Endothelial cell of umbilical vein (primary cell): ENCODE results near the gene AIRE. TPM values are rescaled to one million over a fixed set of nuclear protein-coding genes. Genes with fewer than 3 reads are reported as not detected.

ENCODE experiments used
- polyA plus RNA-seq, 4 experiments: library from polyadenylated mRNA; depleted of rRNA in 3 of 4; stranded (reverse) in 3 of 4; unstranded in 1 of 4; fragments of >200 nt; gene quantifications; 2 replicates each; pipeline versions ENCODE4 v1.2.1 to v1.2.3, GENCODE V29; 2011 to 2012; ENCODE audit warnings: missing spikeins in 1 of 4
- small RNA-seq: library from RNA; depleted of rRNA; stranded (forward); fragments of <200 nt; gene quantifications from one replicate; pipeline ENCODE3, GENCODE V24; 2012; ENCODE audit warnings: low replicate concordance, low read depth; ENCODE audit not compliant: insufficient read depth, insufficient read length
- total RNA-seq: library from RNA; stranded (reverse); gene quantifications from 2 replicates; pipeline ENCODE4 v1.2.3, GENCODE V29; 2021

AIRE gene
- total and polyA plus RNA-seq, 2 donors (not counting 3 experiments of a cell fraction or from before 2014, with no cell fraction given), result 0.04 to 0.11 TPM

Small RNA genes lying within 50 kb of the gene (small RNA-seq; reads per million reads assigned to genes)
- gene AP001059.3, result not detected

Other genes starting within 250 kb of the AIRE start
- 7.2 and 31.8 TPM in 2 replicates for gene PWP2, start 178.5 kb upstream of the AIRE start, total RNA-seq
- gene PWP2, start 178.5 kb upstream of the AIRE start, polyA plus RNA-seq, result 3.4 and 5.1 TPM in 2 replicates
- gene GATD3, start 152.2 kb upstream of the AIRE start, total RNA-seq, result 7.6 and 43.2 TPM in 2 replicates
- 16.3 and 22.3 TPM in 2 replicates for gene GATD3, start 152.2 kb upstream of the AIRE start, polyA plus RNA-seq
- gene ICOSLG, start 44.9 kb upstream of the AIRE start, total RNA-seq, result 2.9 and 3.4 TPM in 2 replicates
- gene ICOSLG, start 44.9 kb upstream of the AIRE start, polyA plus RNA-seq, result 0.91 and 1.7 TPM in 2 replicates
- not detected in 2 replicates for gene DNMT3L, start 24.0 kb upstream of the AIRE start, total RNA-seq
- gene DNMT3L, start 24.0 kb upstream of the AIRE start, polyA plus RNA-seq, result not detected in 2 replicates
- gene PFKL, start 14.2 kb downstream of the AIRE start, total RNA-seq, result 154 and 170 TPM in 2 replicates
- gene PFKL, start 14.2 kb downstream of the AIRE start, polyA plus RNA-seq, result 137 and 157 TPM in 2 replicates
- 6.3 and 7.2 TPM in 2 replicates for gene CFAP410, start 53.5 kb downstream of the AIRE start, total RNA-seq
- 12.2 and 15.0 TPM in 2 replicates for gene CFAP410, start 53.5 kb downstream of the AIRE start, polyA plus RNA-seq
- gene TRPM2, start 67.7 kb downstream of the AIRE start, total RNA-seq, result not detected in 2 replicates
- gene TRPM2, start 67.7 kb downstream of the AIRE start, polyA plus RNA-seq, result 0.02 TPM in 1 of 2 replicates, not detected in the other
- gene LRRC3, start 169.6 kb downstream of the AIRE start, total RNA-seq, result 4.2 and 4.8 TPM in 2 replicates
- 4.9 and 5.1 TPM in 2 replicates for gene LRRC3, start 169.6 kb downstream of the AIRE start, polyA plus RNA-seq